ENCODE measurements around the gene SV2C.

DNA sequence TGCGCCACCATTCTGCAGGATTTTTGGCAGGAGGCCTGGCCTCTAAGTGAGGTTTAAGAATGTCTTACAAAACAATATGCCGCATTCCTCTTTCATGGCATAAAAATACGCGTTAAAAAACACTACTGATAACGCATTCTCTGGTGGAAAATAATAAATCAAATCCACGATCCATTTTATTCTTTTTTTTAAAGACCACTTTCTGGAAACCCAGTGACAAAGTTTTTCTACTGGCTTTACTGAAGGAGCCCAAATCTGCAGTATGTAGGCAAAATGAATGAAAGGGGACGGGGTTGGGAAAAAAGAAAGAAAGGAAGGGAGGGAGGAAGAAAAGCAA lies 2.0 kb downstream of the SV2C start:
- TF ChIP-seq CTCF (conservative IDR thresholded peaks at IDR 0.05) (no peak), ZFX (IDR thresholded peaks at IDR 0.05) (no peak)
